Measurements from ENCODE around the gene JAZF1. TPM values are rescaled to one million over a fixed set of nuclear protein-coding genes. Genes with fewer than 3 reads are reported as not detected.

JAZF1 gene
- total RNA-seq, 1 donor from 2014 or later = 2.8 TPM

Other genes with a start within 250 kb of the JAZF1 start
- gene CREB5, start 231.7 kb upstream of the JAZF1 start, total RNA-seq = 3.0 and 4.7 TPM in 2 replicates